ENCODE data around the gene CFC1. TPM values are rescaled to one million over a fixed set of nuclear protein-coding genes. Genes with fewer than 3 reads are reported as not detected.
A peak's percentile ranks its signal among the peaks of the same experiment; 100 is the strongest.
"Not testable (repeated sequence)": the region's sequence is repeated elsewhere in the genome, so short reads cannot be mapped to it uniquely, and the experiment has no call there.

Gene CFC1
- total and polyA plus RNA-seq, 4 donors: not detected

DNA sequence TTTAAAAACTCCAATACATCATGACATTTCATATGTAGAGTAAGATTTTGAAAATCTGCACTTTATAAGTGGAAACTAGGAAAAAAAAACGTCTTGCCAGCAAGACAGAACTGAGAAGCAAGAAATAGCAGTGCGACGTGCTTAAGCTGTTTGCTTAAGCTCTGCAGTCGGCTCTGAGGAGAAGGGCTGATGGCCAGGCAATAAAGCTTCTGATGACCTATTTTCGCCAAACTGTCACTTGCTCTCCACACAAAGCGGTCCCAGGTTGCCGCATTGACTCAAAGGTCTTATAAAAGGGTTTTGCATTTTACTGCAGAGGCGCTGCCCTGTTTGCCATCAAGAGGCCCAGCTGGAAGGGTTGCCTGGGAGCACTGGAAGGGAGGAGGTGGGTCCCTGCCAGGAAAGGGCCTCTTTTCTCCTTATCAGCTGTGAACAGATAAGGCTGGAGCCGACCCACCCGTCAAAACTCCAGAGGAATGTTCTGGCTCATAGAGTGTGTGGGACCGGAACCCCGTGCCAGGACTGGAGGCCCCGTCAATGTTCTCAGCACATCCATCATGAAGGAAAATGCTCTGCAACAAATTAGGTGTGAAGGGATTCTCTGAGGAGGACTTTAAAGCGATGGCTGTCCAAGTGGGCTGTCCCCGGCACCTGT, 2.4 kb upstream of the CFC1 start:
- H3K27me3 ChIP-seq (ENCODE audit: control insufficient read depth in 1 of 2, insufficient read depth in 2 of 2, low read length in 1 of 2); H3K4me1 ChIP-seq (ENCODE audit: control insufficient read depth in 1 of 2, insufficient read depth in 2 of 2, low read length in 2 of 2); intact Hi-C loops (cut with DNase I); H3K9me3 ChIP-seq (ENCODE audit: control insufficient read depth, low read length); H3K4me3 ChIP-seq (ENCODE audit: low read length in 2 of 2); DNase-seq; H3K27ac ChIP-seq (ENCODE audit: low read depth in 1 of 2, low read length in 2 of 2); H3K36me3 ChIP-seq (ENCODE audit: control insufficient read depth in 1 of 2, insufficient read depth in 2 of 2, low read length in 1 of 2): not testable (repeated sequence)
- ATAC-seq (ENCODE audit: low FRiP score): peak; percentile 54
- 8 to 9% methylated on average over 5 of the region's 15 CpGs for WGBS, 2 donors

DNA sequence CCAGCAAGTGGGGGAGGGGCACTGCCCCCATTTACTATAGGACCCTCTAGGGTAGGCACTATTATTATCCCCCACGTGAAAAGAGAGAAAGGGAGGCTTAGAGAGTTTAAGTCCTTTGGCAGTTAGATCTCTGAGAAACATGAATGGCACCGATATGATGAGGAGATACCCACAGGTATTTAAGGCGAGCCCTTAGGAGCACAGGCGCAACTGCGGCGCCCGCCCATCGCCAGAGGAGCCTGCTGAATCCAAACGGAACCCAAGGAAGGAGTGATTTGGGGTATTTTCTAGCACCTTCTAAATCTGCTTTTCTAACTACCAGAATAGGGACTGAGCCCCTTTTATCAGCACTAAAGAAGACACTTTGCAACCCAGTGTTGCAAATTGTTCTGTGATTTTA, 551 bp upstream of the CFC1 start:
- ATAC-seq (ENCODE audit: low FRiP score); H3K27me3 ChIP-seq (ENCODE audit: control insufficient read depth in 1 of 2, insufficient read depth in 2 of 2, low read length in 1 of 2); H3K4me3 ChIP-seq (ENCODE audit: low read length in 2 of 2); H3K27ac ChIP-seq (ENCODE audit: low read depth in 1 of 2, low read length in 2 of 2); intact Hi-C loops (cut with DNase I); H3K9me3 ChIP-seq (ENCODE audit: control insufficient read depth, low read length); H3K4me1 ChIP-seq (ENCODE audit: control insufficient read depth in 1 of 2, insufficient read depth in 2 of 2, low read length in 2 of 2); H3K36me3 ChIP-seq (ENCODE audit: control insufficient read depth in 1 of 2, insufficient read depth in 2 of 2, low read length in 1 of 2): not testable (repeated sequence)
- 91 to 99% methylated on average over 8 of the region's 9 CpGs for WGBS, 2 donors
- peak in 1 of 2 donors; percentile 46 for DNase-seq

DNA sequence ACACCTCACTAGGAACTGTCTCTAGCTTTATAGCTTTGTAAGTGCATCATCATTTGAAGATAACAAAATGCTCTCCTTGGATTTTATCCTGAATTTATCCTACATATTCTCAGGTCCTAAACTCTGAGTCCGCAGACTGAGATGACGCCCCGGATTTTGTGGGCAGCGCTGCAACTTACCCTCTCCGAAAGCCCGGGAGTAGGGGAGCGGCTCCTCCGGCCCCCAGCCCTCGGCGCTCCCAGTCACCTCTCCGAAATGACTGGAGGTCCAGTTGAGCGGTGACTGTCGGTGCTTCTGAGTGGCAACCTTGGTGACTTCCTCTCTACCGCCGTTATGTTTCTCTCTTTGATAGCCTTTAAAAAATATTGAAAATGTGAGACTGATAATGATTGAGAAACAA, 912 bp downstream of the CFC1 start:
- H3K27ac ChIP-seq (ENCODE audit: low read depth in 1 of 2, low read length in 2 of 2); ATAC-seq (ENCODE audit: low FRiP score); H3K4me1 ChIP-seq (ENCODE audit: control insufficient read depth in 1 of 2, insufficient read depth in 2 of 2, low read length in 2 of 2); H3K36me3 ChIP-seq (ENCODE audit: control insufficient read depth in 1 of 2, insufficient read depth in 2 of 2, low read length in 1 of 2); H3K4me3 ChIP-seq (ENCODE audit: low read length in 2 of 2); intact Hi-C loops (cut with DNase I); H3K27me3 ChIP-seq (ENCODE audit: control insufficient read depth in 1 of 2, insufficient read depth in 2 of 2, low read length in 1 of 2); H3K9me3 ChIP-seq (ENCODE audit: control insufficient read depth, low read length): not testable (repeated sequence)
- DNase-seq: peak in 1 of 2 donors; percentile 22
- WGBS, 2 donors: 88 to 93% methylated on average over 13 of the region's 15 CpGs

DNA sequence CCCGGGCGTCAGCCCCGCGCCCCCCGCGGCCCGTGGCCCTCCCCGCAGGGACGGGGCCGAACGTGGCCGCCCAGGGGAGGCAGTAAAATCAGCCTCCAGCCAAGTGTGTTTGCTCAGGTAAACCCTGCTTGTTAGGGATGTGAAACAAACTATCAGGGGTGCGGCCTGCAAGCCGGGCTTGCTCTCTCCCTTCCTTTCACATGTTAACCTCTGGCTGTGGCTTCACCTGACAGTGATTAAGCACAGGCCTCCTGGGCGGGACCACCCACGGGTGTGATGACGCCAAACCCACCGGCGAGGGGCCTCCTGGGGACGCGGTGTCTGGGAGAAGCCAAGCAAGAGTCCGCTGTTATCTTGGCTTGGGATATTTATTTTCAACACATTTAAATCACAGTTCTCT, 1.4 kb downstream of the CFC1 start:
- H3K9me3 ChIP-seq (ENCODE audit: control insufficient read depth, low read length); H3K4me3 ChIP-seq (ENCODE audit: low read length in 2 of 2); DNase-seq; ATAC-seq (ENCODE audit: low FRiP score); H3K27me3 ChIP-seq (ENCODE audit: control insufficient read depth in 1 of 2, insufficient read depth in 2 of 2, low read length in 1 of 2); intact Hi-C loops (cut with DNase I); H3K4me1 ChIP-seq (ENCODE audit: control insufficient read depth in 1 of 2, insufficient read depth in 2 of 2, low read length in 2 of 2); H3K27ac ChIP-seq (ENCODE audit: low read depth in 1 of 2, low read length in 2 of 2); H3K36me3 ChIP-seq (ENCODE audit: control insufficient read depth in 1 of 2, insufficient read depth in 2 of 2, low read length in 1 of 2): not testable (repeated sequence)
- WGBS, 2 donors: no CpG with 5 or more reads among the region's 22 CpGs

DNA sequence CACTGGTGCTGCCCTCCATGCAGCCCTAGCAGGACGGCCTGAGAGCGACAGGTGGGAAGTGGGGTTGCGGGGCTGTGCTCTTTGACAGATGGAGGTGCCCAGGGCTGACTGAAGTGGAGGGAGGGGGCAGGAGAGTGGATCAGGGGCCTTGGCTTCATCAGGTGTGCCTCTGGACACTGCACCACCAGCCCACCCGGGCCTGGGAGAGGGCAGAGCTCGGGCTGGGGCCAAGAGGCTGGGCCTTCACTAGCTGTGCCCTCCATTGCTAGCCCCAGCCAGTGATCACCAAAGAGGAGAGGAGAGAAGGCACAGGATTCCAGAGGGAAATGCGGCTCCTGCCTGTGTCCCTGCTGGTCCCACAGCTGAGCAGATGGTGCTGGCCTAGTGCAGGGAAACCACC, 2.6 kb downstream of the CFC1 start:
- peak in 1 of 2 donors; percentile 35 for DNase-seq
- H3K27ac ChIP-seq (ENCODE audit: low read depth in 1 of 2, low read length in 2 of 2); H3K4me1 ChIP-seq (ENCODE audit: control insufficient read depth in 1 of 2, insufficient read depth in 2 of 2, low read length in 2 of 2); H3K4me3 ChIP-seq (ENCODE audit: low read length in 2 of 2); H3K9me3 ChIP-seq (ENCODE audit: control insufficient read depth, low read length); H3K27me3 ChIP-seq (ENCODE audit: control insufficient read depth in 1 of 2, insufficient read depth in 2 of 2, low read length in 1 of 2); H3K36me3 ChIP-seq (ENCODE audit: control insufficient read depth in 1 of 2, insufficient read depth in 2 of 2, low read length in 1 of 2); intact Hi-C loops (cut with DNase I): not testable (repeated sequence)
- 94 to 95% methylated on average over 2 of the region's 6 CpGs for WGBS, 2 donors
- peak; percentile 23 for ATAC-seq (ENCODE audit: low FRiP score)

DNA sequence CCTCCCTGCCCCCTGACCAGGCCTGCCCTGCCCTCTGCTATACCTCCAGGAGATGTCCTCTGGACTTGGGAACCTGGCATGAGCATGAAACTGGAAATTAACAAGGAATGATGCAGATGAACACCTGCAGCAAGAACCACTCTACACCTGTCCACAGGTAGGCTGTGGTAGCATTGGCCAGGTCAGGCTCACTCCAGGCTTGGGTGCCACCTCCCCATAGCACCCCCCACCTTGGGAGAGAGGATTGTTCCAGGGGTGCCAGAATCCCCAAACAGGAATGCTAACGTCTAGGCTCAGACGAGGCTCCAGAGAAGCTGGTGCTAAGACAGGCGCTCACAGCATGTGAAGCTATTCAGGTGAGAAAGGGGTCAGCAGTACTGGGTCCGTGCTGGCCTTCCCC, 5.4 kb downstream of the CFC1 start:
- H3K27ac ChIP-seq (ENCODE audit: low read depth in 1 of 2, low read length in 2 of 2); H3K27me3 ChIP-seq (ENCODE audit: control insufficient read depth in 1 of 2, insufficient read depth in 2 of 2, low read length in 1 of 2); H3K4me1 ChIP-seq (ENCODE audit: control insufficient read depth in 1 of 2, insufficient read depth in 2 of 2, low read length in 2 of 2); intact Hi-C loops (cut with DNase I); H3K9me3 ChIP-seq (ENCODE audit: control insufficient read depth, low read length); H3K4me3 ChIP-seq (ENCODE audit: low read length in 2 of 2); ATAC-seq (ENCODE audit: low FRiP score); H3K36me3 ChIP-seq (ENCODE audit: control insufficient read depth in 1 of 2, insufficient read depth in 2 of 2, low read length in 1 of 2): not testable (repeated sequence)
- 94 to 100% methylated on average over 2 of the region's 4 CpGs for WGBS, 2 donors
- peak in 1 of 2 donors; percentile 28 for DNase-seq

DNA sequence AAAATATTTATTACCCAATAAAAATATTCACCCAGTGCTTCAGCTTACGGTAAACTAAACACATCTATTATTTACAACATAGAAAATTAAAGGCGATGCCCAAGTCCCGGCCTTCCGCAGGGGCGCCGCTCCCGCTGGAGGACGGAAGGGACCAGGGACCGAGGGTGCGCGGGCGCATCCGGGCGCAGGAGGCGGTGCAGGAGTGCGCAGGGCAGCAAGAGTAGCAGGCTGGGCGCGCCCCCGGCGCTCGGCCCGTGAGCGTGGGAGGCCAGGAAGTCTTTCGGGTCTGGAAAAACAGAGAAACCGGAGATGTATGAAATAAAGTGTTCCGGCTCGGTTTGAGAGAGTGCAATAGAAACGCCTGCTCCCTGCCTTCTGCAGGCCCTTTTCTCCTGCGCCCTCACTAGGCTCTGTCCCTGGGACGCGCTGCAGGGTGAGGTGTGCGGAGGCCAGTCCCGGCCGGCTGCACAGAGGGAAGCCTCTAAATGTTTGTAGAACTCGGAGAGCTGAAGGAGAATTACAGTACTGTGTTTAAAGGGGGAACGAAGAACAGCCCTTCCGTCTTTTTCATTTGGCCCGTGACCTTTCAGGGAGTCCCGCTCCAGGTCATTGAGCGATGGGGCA, 6.5 kb downstream of the CFC1 start:
- H3K9me3 ChIP-seq (ENCODE audit: control insufficient read depth, low read length); H3K4me1 ChIP-seq (ENCODE audit: control insufficient read depth in 1 of 2, insufficient read depth in 2 of 2, low read length in 2 of 2); ATAC-seq (ENCODE audit: low FRiP score); H3K4me3 ChIP-seq (ENCODE audit: low read length in 2 of 2); H3K27me3 ChIP-seq (ENCODE audit: control insufficient read depth in 1 of 2, insufficient read depth in 2 of 2, low read length in 1 of 2); H3K36me3 ChIP-seq (ENCODE audit: control insufficient read depth in 1 of 2, insufficient read depth in 2 of 2, low read length in 1 of 2); DNase-seq; intact Hi-C loops (cut with DNase I); H3K27ac ChIP-seq (ENCODE audit: low read depth in 1 of 2, low read length in 2 of 2): not testable (repeated sequence)
- 58 to 77% methylated on average over 6 to 8 of the region's 40 CpGs for WGBS, 2 donors

DNA sequence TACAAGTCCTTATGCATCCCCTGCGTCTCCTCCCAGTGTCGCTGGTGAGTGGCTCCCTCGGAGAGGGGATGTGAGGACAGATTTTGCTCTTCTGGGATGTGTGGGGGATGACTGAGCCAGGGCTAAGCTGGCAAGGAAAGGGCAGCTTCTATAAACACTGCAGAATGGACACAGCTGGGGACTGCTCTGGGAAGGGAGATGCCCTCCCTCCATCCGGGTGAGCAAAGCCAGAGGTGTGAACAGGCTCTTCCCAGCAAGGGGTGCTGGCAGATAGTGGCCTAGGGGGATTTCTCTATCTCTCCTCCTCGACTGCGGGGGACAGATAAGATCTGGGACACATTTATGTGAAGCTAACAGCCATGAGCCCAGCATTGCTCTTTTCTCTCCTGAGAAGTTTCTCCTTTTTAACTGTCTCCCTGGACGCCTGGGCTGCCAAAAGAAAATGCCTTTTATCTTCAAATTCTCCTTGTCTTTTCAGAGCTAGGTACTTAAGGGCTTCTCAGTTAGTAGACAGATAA, 8.5 kb downstream of the CFC1 start:
- H3K27me3 ChIP-seq (ENCODE audit: control insufficient read depth in 1 of 2, insufficient read depth in 2 of 2, low read length in 1 of 2); H3K36me3 ChIP-seq (ENCODE audit: control insufficient read depth in 1 of 2, insufficient read depth in 2 of 2, low read length in 1 of 2); H3K9me3 ChIP-seq (ENCODE audit: control insufficient read depth, low read length); H3K4me3 ChIP-seq (ENCODE audit: low read length in 2 of 2); H3K27ac ChIP-seq (ENCODE audit: low read depth in 1 of 2, low read length in 2 of 2); intact Hi-C loops (cut with DNase I); H3K4me1 ChIP-seq (ENCODE audit: control insufficient read depth in 1 of 2, insufficient read depth in 2 of 2, low read length in 2 of 2): not testable (repeated sequence)
- peak in 1 of 2 donors; percentile 4 for DNase-seq
- 4% methylated on average over 4 to 5 of the region's 7 CpGs for WGBS, 2 donors
- peak; percentile 50 for ATAC-seq (ENCODE audit: low FRiP score)

DNA sequence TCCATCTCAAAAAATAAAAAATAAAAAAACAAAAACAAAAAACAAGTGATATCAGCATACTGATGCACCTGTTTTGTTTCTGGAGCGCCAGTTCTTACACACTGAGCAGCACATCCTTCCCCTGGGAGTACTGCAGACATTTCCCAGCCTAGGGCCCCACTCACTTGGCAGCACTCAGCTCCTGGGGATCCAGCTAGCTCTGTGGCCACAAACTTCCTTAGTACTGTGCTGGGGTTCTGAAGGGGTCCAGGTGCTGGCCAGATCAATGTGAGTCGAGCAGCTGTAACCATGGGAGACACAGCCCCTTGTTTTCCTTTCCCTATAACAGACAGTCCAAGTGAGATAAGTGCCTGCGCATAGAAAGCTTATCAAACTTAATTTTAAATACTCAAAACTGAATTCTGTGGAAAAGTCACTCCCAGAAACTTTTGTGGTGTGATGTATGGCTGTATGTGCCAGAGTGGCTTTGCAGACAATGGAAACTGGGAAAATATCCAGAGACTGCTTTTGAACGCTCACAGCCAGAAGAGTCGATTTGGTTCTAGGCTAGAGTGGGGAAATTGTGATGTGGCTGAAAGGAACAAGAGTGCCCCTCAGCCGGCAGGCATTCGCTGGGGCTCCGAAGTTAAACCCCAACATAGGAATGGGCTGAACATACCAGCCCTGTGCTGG, 9.1 kb downstream of the CFC1 start:
- intact Hi-C loops (cut with DNase I); DNase-seq; ATAC-seq (ENCODE audit: low FRiP score); H3K36me3 ChIP-seq (ENCODE audit: control insufficient read depth in 1 of 2, insufficient read depth in 2 of 2, low read length in 1 of 2); H3K4me3 ChIP-seq (ENCODE audit: low read length in 2 of 2); H3K27me3 ChIP-seq (ENCODE audit: control insufficient read depth in 1 of 2, insufficient read depth in 2 of 2, low read length in 1 of 2); H3K9me3 ChIP-seq (ENCODE audit: control insufficient read depth, low read length); H3K27ac ChIP-seq (ENCODE audit: low read depth in 1 of 2, low read length in 2 of 2); H3K4me1 ChIP-seq (ENCODE audit: control insufficient read depth in 1 of 2, insufficient read depth in 2 of 2, low read length in 2 of 2): not testable (repeated sequence)
- WGBS, 2 donors: 2% methylated on average over 5 of the region's 8 CpGs
